Fibroblast of skin of left biceps (primary cell): ENCODE measurements around the gene GPR3.
A peak's percentile ranks its signal among the peaks of the same experiment; 100 is the strongest.

Experiments
- DNase-seq, 2 experiments: peaks; one replicate each; pipeline ENCODE4 v3.0.0-alpha.2; 2013; ENCODE audit warnings: low read depth in 2 of 2

The GPR3 gene, protein sequence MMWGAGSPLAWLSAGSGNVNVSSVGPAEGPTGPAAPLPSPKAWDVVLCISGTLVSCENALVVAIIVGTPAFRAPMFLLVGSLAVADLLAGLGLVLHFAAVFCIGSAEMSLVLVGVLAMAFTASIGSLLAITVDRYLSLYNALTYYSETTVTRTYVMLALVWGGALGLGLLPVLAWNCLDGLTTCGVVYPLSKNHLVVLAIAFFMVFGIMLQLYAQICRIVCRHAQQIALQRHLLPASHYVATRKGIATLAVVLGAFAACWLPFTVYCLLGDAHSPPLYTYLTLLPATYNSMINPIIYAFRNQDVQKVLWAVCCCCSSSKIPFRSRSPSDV

GRCh38 chr1:27392096-27392777 is at the start of gene GPR3:
Gene GPR3, plus strand, starts transcription at chr1:27392622. Its CDS starts 1,177 bp downstream, at chr1:27393799.
- DNase-seq: peak; percentile 77 to 81

DNA sequence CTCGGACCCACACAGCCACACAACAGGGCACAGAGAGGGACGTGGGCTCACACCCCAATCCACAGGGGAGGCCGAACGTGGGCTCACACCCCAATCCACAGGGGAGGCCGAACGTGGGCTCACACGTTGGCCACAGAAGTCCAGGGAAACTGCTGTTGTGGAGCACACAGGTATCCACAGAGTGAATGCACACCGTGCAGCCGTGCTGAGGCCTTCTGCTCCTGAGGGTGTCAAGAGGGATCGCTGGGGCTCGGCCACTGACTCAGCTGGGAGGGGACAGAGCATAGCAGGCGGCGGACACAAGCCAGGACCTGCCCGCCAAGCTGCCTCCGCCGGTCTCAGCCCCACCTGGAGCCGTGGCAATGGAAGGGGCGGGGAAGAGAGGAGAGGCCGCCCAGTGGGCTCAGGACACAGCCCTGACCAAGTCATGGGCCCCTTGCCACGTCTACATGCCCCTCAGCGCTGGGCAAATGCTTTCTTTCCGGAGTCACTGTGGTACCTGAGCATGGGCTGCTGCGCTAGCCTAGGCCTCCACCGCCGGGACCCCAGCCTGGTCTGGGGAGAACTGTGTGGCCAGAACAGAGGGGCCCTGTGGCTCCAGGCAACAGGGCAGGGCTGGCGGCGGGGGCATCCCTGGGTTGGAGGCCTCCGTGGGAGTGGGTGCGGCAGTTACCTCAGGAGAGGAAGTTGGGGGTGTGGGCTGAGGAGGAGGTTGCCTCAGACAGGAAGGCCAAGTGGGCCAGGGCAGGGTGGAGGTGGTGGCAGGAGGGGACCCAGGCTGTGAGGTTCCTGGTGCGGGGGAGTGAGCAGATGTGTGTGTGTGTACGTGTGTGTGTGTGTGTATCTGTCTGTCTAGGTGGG is 49.4 kb upstream of the GPR3 start:
- DNase-seq: no peak

DNA sequence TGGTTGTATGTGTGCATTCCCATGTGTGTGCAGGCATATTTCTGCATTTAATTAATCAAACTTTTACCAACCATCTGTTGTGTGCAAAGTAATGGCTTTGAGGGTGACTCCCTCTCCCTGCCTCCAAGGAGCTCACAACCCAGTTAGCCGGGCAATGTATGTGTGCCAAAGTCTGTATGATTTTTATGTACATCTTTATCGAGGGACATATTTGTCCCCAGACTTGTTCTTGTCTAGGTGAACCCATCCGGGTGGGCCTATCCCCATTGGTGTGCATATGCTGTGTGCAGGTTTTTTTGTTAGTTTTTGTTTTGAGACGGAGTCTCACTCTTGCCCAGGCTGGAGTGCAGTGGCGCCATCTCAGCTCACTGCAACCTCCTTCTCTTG is 48.8 kb upstream of the GPR3 start:
- no peak for DNase-seq

GRCh38 chr1:27345272-27345671 is 47.1 kb upstream of the GPR3 start:
- no peak for DNase-seq

DNA sequence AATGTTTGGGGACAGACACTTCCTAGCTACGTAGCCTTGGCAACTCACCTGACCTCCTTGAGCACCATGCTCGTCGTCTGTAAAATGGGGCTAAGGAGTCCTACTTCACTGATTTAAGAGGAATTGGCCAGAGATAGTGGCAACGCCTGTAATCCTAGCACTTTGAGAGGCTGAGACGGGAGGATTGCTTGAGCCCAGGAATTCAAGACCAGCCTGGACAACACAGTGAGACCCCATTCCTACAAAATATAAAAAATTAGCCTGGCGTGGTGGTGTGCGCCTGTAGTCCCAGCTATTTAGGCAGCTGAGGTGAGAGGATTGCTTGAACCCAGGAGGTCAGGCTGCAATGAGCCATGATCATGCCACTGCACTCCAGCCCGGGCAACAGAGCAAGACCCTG is 46.1 kb upstream of the GPR3 start:
- DNase-seq: no peak

DNA sequence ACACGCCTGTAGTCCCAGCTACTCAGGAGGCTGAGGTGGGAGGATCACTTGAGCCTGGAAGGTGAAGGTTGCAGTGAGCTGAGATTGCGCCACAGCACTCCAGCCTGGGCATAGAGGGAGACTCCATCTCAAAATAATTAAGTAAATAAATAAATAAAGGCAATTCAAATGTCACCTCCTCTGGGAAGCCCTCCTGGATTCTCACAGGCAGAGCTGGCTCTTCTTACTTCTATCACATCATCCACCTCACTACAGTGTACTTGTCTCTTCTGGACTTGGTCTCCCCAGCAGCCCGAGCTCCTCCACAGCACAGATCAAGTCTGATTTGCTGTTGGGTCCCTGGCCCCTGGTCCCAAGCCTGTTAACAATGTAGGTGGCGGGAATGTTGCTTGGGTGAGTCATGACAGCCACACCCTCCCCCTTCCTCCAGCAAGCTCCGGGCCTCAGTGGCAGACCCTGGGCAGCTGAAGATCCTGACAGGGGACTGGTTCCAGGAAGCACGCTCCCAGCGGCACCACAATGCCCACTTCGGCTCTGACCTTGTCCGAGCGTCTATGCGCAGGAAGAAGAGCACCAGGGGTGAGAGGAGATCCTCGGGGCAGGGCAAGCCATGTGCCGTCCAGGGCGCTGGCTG is 45.3 kb upstream of the GPR3 start:
- DNase-seq: no peak

GRCh38 chr1:27348861-27349783 is 43.3 kb upstream of the GPR3 start:
- no peak for DNase-seq

GRCh38 chr1:27349784-27350662 is 42.4 kb upstream of the GPR3 start:
- DNase-seq: no peak

- no peak for DNase-seq
Observed at GRCh38 chr1:27350663-27351540, 41.5 kb upstream of the GPR3 start.

DNA sequence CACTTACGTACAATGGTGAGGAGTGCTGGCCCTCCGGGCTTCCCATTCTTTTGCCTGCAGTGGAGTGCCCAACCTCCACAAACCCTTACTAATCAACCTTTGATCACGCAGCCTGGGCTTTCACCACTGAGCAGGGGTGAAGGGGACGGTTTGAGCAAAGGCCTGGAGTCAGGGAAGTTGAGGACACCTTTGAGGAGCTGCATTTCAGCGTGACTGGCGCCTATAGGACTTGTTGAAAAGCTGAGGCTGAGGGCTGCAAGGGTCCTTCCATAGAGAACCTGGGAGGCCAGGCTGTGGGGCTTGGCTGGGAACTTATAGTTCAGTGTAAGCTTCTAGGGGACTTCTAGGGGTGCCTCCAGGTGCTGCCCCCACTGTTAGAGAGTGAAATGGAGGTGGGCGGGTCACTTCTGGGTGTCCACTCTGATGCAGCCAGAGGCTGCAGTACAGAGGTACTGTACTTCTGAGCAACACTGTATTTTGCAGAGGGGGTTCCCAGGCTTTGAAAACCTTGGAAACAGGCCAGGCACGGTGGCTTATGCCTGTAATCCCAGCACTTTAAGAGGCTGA is 40.8 kb upstream of the GPR3 start:
- no peak for DNase-seq

DNA sequence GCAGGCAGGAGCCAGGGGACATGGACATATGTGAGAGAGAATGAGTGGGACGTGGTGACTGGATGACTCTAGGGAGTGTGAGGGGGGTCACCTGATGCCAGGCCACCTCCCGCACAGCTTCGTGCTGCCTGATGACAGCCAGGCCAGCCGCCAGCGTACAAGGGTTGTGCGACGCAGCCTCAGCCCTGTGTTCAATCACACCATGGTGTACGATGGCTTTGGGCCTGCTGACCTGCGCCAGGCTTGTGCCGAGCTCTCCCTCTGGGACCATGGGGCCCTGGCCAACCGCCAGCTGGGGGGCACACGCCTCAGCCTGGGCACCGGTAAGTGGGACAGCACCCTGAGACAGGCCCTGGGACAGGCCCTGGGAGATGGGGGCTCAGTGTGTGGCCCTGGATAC is 39.3 kb upstream of the GPR3 start:
- no peak for DNase-seq

DNA sequence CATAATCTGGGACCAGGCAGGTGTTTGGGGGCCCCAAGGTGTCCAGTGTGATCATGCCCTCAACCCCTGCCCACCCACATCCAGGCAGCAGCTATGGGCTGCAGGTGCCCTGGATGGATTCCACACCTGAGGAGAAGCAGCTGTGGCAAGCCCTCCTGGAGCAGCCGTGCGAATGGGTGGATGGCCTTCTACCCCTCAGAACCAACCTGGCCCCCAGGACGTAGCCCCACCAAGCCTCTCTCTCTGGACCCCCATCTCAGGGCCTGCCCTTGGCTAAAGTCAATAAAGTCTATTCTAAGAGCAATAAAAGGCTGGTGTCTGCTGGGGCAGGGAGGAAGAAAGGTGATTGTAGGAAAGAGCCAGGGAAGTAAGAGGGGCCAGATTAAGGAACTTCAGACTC is 38.8 kb upstream of the GPR3 start:
- no peak for DNase-seq

- no peak for DNase-seq
Observed at GRCh38 chr1:27355683-27356082, 36.7 kb upstream of the GPR3 start.

DNA sequence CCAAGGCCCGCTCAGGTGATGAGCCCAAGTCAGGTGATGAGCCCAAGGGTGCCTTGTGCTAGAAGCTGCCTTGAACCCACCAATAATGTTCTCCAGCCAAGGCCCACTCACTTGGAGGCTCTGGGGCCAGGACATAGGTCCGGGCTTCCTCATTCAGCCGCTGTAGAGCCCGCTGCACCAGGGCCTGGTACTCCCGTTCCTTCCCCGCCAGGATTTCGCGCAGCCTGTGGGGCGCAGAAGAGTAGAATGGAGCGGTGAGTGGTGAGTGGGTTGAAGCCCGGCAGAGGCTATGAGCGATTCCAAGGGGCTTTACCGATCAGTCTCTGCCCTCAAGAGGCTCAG is 36.2 kb upstream of the GPR3 start:
- DNase-seq: no peak

DNA sequence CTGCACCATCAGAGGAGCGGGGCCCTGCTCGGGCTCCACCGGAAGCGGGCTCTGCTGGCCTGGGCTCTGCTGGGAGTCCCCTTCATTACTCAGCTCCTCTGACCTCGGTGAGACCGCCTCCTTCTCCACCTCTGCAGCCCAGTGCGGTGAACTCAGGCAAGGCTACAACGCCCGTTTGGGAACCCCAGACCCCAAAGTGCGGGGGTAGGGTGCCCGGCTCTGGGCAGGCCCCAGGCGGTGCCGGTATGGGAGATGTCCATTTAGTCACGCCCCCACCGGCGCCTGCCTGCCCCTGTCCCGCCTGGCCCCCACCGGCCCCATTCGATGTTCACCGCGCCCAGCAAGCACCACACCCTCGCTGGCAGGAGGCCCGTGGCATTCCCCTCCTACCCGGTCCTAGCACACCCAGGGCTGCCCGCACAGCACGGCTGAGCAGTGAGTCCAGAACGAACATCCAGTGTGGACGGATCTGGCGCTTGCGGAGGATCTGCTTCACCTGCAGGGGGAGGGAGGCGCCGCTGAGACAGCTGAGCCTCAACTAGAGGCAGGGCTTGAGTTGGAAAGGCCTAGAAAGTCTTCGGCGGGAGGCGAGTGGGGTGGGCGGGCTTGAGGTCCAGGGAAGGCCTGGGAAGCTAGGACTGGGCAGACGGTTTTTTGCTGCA is 35.7 kb upstream of the GPR3 start:
- no peak for DNase-seq

GRCh38 chr1:27357281-27358037 is 35.0 kb upstream of the GPR3 start:
- DNase-seq: no peak
